H1 (cell line): Measurements from ENCODE around the gene RMRP. TPM values are rescaled to one million over a fixed set of nuclear protein-coding genes. Genes with fewer than 3 reads are reported as not detected.

Experiments
- CTCF ChIA-PET: fragments of 300-600 bp; sonication (Branson Sonifier 250); formaldehyde crosslinking; loops from one replicate; lab custom pipeline; 2021; ENCODE audit not compliant: partially characterized antibody; lab: Charles Lee
- POLR2A ChIA-PET: fragments of 300-600 bp; sonication (Branson Sonifier 250); formaldehyde crosslinking; loops from one replicate; lab custom pipeline; 2021; ENCODE audit warnings: inconsistent platforms; ENCODE audit not compliant: partially characterized antibody; lab: Charles Lee
- DNase-seq, 2 experiments: peaks; one replicate each; pipeline versions ENCODE4 v3.0.0 to v3.0.0-alpha.2; 2010 to 2022; ENCODE audit warnings: low spot score in 2 of 2, low read depth in 1 of 2, mixed read lengths in 1 of 2
- FAIRE-seq: peaks from 2 replicates; lab custom pipeline; 2011; peaks lifted over from hg19 to GRCh38; lab: Jason Lieb, UNC
- H2AFZ ChIP-seq: 2 replicates; pipeline ENCODE4 v1.8.1; 2012; ENCODE audit warnings: low read length, inconsistent platforms
- H2AK5ac ChIP-seq: 2 replicates; pipeline ENCODE4 v1.6.1; 2013; ENCODE audit warnings: low read depth, low read length
- H2BK120ac ChIP-seq: replicated peaks from 2 replicates; pipeline ENCODE3; 2013; ENCODE audit warnings: low read depth, low read length, inconsistent platforms
- H2BK12ac ChIP-seq: 2 replicates; pipeline ENCODE4 v1.6.1; 2013; ENCODE audit warnings: low read depth, low read length
- H2BK15ac ChIP-seq: 2 replicates; pipeline ENCODE4 v1.6.1; 2013; ENCODE audit warnings: low read length
- H2BK20ac ChIP-seq: 2 replicates; pipeline ENCODE4 v1.6.1; 2013; ENCODE audit warnings: low read length
- H2BK5ac ChIP-seq: 2 replicates; pipeline ENCODE4 v1.6.1; 2013; ENCODE audit warnings: low read depth, low read length
- H3K14ac ChIP-seq: 2 replicates; pipeline ENCODE4 v1.6.1; 2013; ENCODE audit warnings: inconsistent platforms; ENCODE audit not compliant: insufficient read length
- H3K18ac ChIP-seq: 2 replicates; pipeline ENCODE4 v1.6.1; 2013; ENCODE audit warnings: low read length; ENCODE audit errors: extremely low read depth
- H3K23ac ChIP-seq: 2 replicates; pipeline ENCODE4 v1.6.1; 2013; ENCODE audit warnings: inconsistent platforms; ENCODE audit not compliant: insufficient read length
- H3K23me2 ChIP-seq: 2 replicates; pipeline ENCODE4 v1.6.1; 2013; ENCODE audit warnings: low read depth, low read length
- H3K27ac ChIP-seq: 2 replicates; pipeline ENCODE4 v1.6.1; 2011; ENCODE audit warnings: low read depth, low read length, inconsistent platforms
- H3K27me3 ChIP-seq, 4 experiments: replicated peaks in 1 of 4; 1 replicate in 1 of 4; 2 replicates in 3 of 4; pipeline versions ENCODE4 v1.6.1 to v1.8.1; 2011 to 2013; ENCODE audit warnings: low read length in 3 of 4, mild to moderate bottlenecking in 3 of 4, inconsistent platforms in 2 of 4, mixed read lengths in 2 of 4, moderate library complexity in 1 of 4; ENCODE audit not compliant: control insufficient read depth in 3 of 4, insufficient read depth in 3 of 4; ENCODE audit errors: extremely low read depth in 1 of 4
- H3K36me3 ChIP-seq, 4 experiments: 2 replicates each; pipeline versions ENCODE4 v1.6.1 to v1.8.1; 2011 to 2013; ENCODE audit warnings: mild to moderate bottlenecking in 4 of 4, low read length in 3 of 4, moderate library complexity in 2 of 4, control low read depth in 1 of 4, inconsistent platforms in 1 of 4; ENCODE audit not compliant: insufficient read depth in 4 of 4, control insufficient read depth in 2 of 4
- H3K4ac ChIP-seq: replicated peaks from 2 replicates; pipeline ENCODE3; 2013; ENCODE audit warnings: low read length, low read depth, mixed read lengths, inconsistent platforms; ENCODE audit not compliant: insufficient read length
- H3K4me1 ChIP-seq, 4 experiments: replicated peaks in 1 of 4; 1 replicate in 1 of 4; 2 replicates in 3 of 4; pipeline versions ENCODE4 v1.6.1 to v1.8.1; 2011 to 2013; ENCODE audit warnings: low read length in 3 of 4, inconsistent platforms in 2 of 4, mixed read lengths in 1 of 4; ENCODE audit not compliant: insufficient read depth in 4 of 4, control insufficient read depth in 3 of 4
- H3K4me2 ChIP-seq, 2 experiments: 2 replicates each; pipeline versions ENCODE4 v1.6.1 to v1.8.1; 2011 to 2013; ENCODE audit warnings: low read depth in 2 of 2, low read length in 2 of 2, control low read depth in 1 of 2, inconsistent platforms in 1 of 2, mild to moderate bottlenecking in 1 of 2; ENCODE audit not compliant: insufficient read depth in 1 of 2
- H3K4me3 ChIP-seq, 4 experiments: fragments of 200-600, 300-600 bp in 1 of 4; sonication (generic), shearing (Covaris generic), sonication (Bioruptor Twin) in 1 of 4; 2 replicates each; pipeline versions ENCODE4 v1.5.1 to v1.8.1; 2011 to 2016; ENCODE audit warnings: low read length in 4 of 4, low read depth in 3 of 4, control low read depth in 2 of 4, inconsistent platforms in 2 of 4, mild to moderate bottlenecking in 2 of 4, mixed read lengths in 1 of 4, moderate library complexity in 1 of 4; ENCODE audit not compliant: insufficient read depth in 2 of 4; ENCODE audit errors: extremely low read depth in 1 of 4
- H3K56ac ChIP-seq: replicated peaks from 2 replicates; pipeline ENCODE3; 2013; ENCODE audit warnings: low read depth, mild to moderate bottlenecking, mixed read lengths, low read length, inconsistent platforms; ENCODE audit not compliant: insufficient read length
- H3K79me1 ChIP-seq: 2 replicates; pipeline ENCODE4 v1.6.1; 2013; ENCODE audit warnings: low read depth, low read length, control low read depth
- H3K79me2 ChIP-seq, 2 experiments: 2 replicates each; pipeline versions ENCODE4 v1.6.1 to v1.8.1; 2012 to 2013; ENCODE audit warnings: low read length in 2 of 2, mild to moderate bottlenecking in 2 of 2, inconsistent platforms in 1 of 2; ENCODE audit not compliant: insufficient read depth in 2 of 2, control insufficient read depth in 1 of 2
- H3K9ac ChIP-seq, 4 experiments: replicated peaks in 1 of 4; 1 replicate in 1 of 4; 2 replicates in 3 of 4; pipeline versions ENCODE4 v1.6.1 to v1.8.1; 2011 to 2013; ENCODE audit warnings: low read depth in 3 of 4, low read length in 3 of 4, control low read depth in 2 of 4, mild to moderate bottlenecking in 2 of 4, moderate library complexity in 2 of 4, inconsistent platforms in 1 of 4; ENCODE audit errors: extremely low read depth in 1 of 4
- H3K9me3 ChIP-seq, 2 experiments: 2 replicates each; pipeline versions ENCODE4 v1.6.1 to v1.8.1; 2012 to 2013; ENCODE audit warnings: mild to moderate bottlenecking in 2 of 2, moderate library complexity in 2 of 2, control low read depth in 1 of 2, inconsistent platforms in 1 of 2, low read depth in 1 of 2, low read length in 1 of 2, mixed read lengths in 1 of 2; ENCODE audit not compliant: insufficient read depth in 2 of 2
- H4K20me1 ChIP-seq, 2 experiments: replicated peaks in 1 of 2; 2 replicates each; pipeline versions ENCODE3 to v1.8.1; 2011 to 2013; ENCODE audit warnings: inconsistent platforms in 2 of 2, low read length in 2 of 2, mild to moderate bottlenecking in 1 of 2; ENCODE audit not compliant: insufficient read depth in 2 of 2, control insufficient read depth in 1 of 2
- H4K5ac ChIP-seq: 2 replicates; pipeline ENCODE4 v1.6.1; 2013; ENCODE audit warnings: low read length, low read depth, mixed read lengths, inconsistent platforms; ENCODE audit not compliant: insufficient read length
- H4K8ac ChIP-seq: 2 replicates; pipeline ENCODE4 v1.8.0; 2013; ENCODE audit warnings: mild to moderate bottlenecking, moderate library complexity, low read length, inconsistent platforms; ENCODE audit not compliant: insufficient read depth; ENCODE audit errors: extremely low read depth
- H4K91ac ChIP-seq: replicated peaks from 2 replicates; pipeline ENCODE3; 2013; ENCODE audit warnings: low read length, mixed read lengths, inconsistent platforms; ENCODE audit not compliant: insufficient read length
- ASH2L ChIP-seq: fragments of 200-600, 300-600 bp; sonication (generic); IDR thresholded peaks from one replicate; pipeline ENCODE4 v1.7.1; 2017; ENCODE audit warnings: low read length
- JUN ChIP-seq: IDR thresholded peaks from 2 replicates; pipeline ENCODE4 v1.6.1; 2011; ENCODE audit warnings: low read depth, mild to moderate bottlenecking, improper control_type of control experiment, low read length
- NANOG ChIP-seq: IDR thresholded peaks from 2 replicates; pipeline ENCODE4 v1.6.1; 2011; ENCODE audit warnings: low read length, low read depth, mild to moderate bottlenecking, inconsistent platforms; ENCODE audit not compliant: insufficient read depth, poor library complexity, severe bottlenecking
- POLR2A ChIP-seq, 2 experiments: IDR thresholded peaks; 1 replicate in 1 of 2; 2 replicates in 1 of 2; pipeline ENCODE4 v1.6.1; 2011; ENCODE audit warnings: low read depth in 2 of 2, low read length in 2 of 2, mild to moderate bottlenecking in 2 of 2; ENCODE audit errors: control extremely low read depth in 1 of 2
- SAP30 ChIP-seq: fragments of 300-600 bp; sonication (generic); IDR thresholded peaks from 2 replicates; pipeline ENCODE4 v1.7.1; 2012; ENCODE audit warnings: low read length, moderate library complexity, mild to moderate bottlenecking, inconsistent platforms; ENCODE audit not compliant: insufficient read depth, insufficient replicate concordance
- SIRT6 ChIP-seq: IDR thresholded peaks from one replicate; pipeline ENCODE4 v1.7.1; 2012; ENCODE audit warnings: low read length, inconsistent platforms
- SUZ12 ChIP-seq: fragments of 200-600 bp; sonication (generic); IDR thresholded peaks from 2 replicates; pipeline ENCODE4 v1.6.1; 2012; ENCODE audit warnings: mild to moderate bottlenecking, inconsistent platforms, low read length, moderate library complexity, mixed read lengths
- TBP ChIP-seq: IDR thresholded peaks from 2 replicates; pipeline ENCODE4 v1.6.1; 2011; ENCODE audit warnings: low read depth, low read length, improper control_type of control experiment
- WGBS, 2 experiments: shearing (Covaris generic) in 1 of 2; methylation state at CpG; one replicate each; pipeline versions ENCODE4 v1.1.6 to v1.1.7; 2013 to 2015; ENCODE audit warnings: low lambda C conversion rate in 2 of 2, mixed read lengths in 2 of 2, inconsistent platforms in 1 of 2, low coverage in 1 of 2, missing lambda C conversion rate in 1 of 2; ENCODE audit not compliant: insufficient replicate concordance in 2 of 2, insufficient coverage in 1 of 2, insufficient read length in 1 of 2; ENCODE audit errors: extremely low coverage in 1 of 2, missing lambda C conversion rate in 1 of 2; 5-methylcytosine and 5-hydroxymethylcytosine counted together
- polyA plus RNA-seq, 7 experiments: library from polyadenylated mRNA; depleted of rRNA in 3 of 7; stranded (reverse) in 5 of 7; unstranded in 2 of 7; fragments of >200 nt in 5 of 7; fragments of 200-250 nt in 2 of 7; gene quantifications; 1 replicate in 5 of 7; 2 replicates in 1 of 7; 4 replicates in 1 of 7; pipeline versions ENCODE4 v1.2.1 to v1.2.3, GENCODE V29; 2011 to 2013; ENCODE audit warnings: missing spikeins in 2 of 7, mixed read lengths in 2 of 7
- total RNA-seq: library from RNA; stranded (reverse); fragmentation: NEBNext Ultra II Directional; extraction: Animal tissue kit (Norgen Biotek cat#: 25700); gene quantifications from 2 replicates; pipeline ENCODE4 v1.2.1, GENCODE V29; 2021
- TF ChIP-seq, protein P1 (sequence below), 3 experiments: IDR thresholded peaks; 1 replicate in 2 of 3; 2 replicates in 1 of 3; pipeline versions ENCODE4 v1.5.1 to v1.6.1; 2011; ENCODE audit warnings: low read length in 3 of 3, mild to moderate bottlenecking in 3 of 3, inconsistent platforms in 2 of 3, low read depth in 1 of 3, moderate library complexity in 1 of 3; ENCODE audit not compliant: insufficient read depth in 1 of 3; ENCODE audit errors: control extremely low read depth in 1 of 3

RMRP gene
- total and polyA plus RNA-seq, 2 of the 8 experiments (the other 6 are each of a cell fraction or from before 2014, with no cell fraction given), result 169 to 14,987 TPM

DNA sequence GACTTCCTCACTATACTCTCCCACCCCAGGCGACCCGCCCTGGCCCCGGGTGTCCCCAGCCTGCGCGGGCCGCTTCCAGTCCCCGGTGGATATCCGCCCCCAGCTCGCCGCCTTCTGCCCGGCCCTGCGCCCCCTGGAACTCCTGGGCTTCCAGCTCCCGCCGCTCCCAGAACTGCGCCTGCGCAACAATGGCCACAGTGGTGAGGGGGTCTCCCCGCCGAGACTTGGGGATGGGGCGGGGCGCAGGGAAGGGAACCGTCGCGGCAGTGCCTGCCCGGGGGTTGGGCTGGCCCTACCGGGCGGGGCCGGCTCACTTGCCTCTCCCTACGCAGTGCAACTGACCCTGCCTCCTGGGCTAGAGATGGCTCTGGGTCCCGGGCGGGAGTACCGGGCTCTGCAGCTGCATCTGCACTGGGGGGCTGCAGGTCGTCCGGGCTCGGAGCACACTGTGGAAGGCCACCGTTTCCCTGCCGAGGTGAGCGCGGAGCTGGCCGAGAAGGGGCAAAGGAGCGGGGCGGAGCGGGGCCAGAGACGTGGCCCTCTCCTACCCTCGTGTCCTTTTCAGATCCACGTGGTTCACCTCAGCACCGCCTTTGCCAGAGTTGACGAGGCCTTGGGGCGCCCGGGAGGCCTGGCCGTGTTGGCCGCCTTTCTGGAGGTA lies 18.0 kb upstream of the RMRP start:
- Histone ChIP-seq H3K4me3 (peak overlapping the region; percentile 55 to 69 (median 60)), H3K79me1 (no peaks in the 10 kb centered on the region), H2BK12ac (peak overlapping the region; percentile 75), H3K9me3 (no peaks in the 10 kb centered on the region), H2BK20ac (no peak overlapping the region), H3K23ac (no peak overlapping the region), H3K4me2 (peak overlapping the region; percentile 88 to 91), H3K4ac (no peak overlapping the region), H3K4me1 (peaks cover 0 to 15% (median 3%) of the 10 kb centered on the region in 4 experiments; a peak in 5 of 7 replicates), H4K20me1 (no peaks in the 10 kb centered on the region), H3K79me2 (no peaks in the 10 kb centered on the region), H2BK15ac (0 out of 2 replicates have a peak overlapping the region, but pooled peaks have one; percentile 6), H3K23me2 (peaks cover 2% of the 10 kb centered on the region; the same call in 1 of the 2 replicates), H3K27me3 (peaks cover 0 to 3% (median 3%) of the 10 kb centered on the region in 4 experiments; a peak in 4 of 7 replicates), H4K8ac (peak overlapping the region; percentile 74), H3K27ac (no peak overlapping the region), H2BK120ac (no peak overlapping the region), H4K5ac (peak overlapping the region; percentile 46), H3K36me3 (no peaks in the 10 kb centered on the region), H4K91ac (peak overlapping the region; percentile 31), H2BK5ac (0 out of 2 replicates have a peak overlapping the region, but pooled peaks have one; percentile 15), H3K56ac (no peak overlapping the region), H3K18ac (peak overlapping the region; percentile 91), H2AK5ac (no peak overlapping the region), H2AFZ (peak overlapping the region; percentile 82; the same call in 1 of the 2 replicates), H3K14ac (no peak overlapping the region), H3K9ac (peak overlapping the region in 3 of 4 experiments; percentile 48 to 65 (median 54); a peak in 6 of 7 replicates)
- FAIRE-seq (no peak), DNase-seq (peak in 1 of 2 experiments; percentile 98)
- ChIA-PET POLR2A (interaction anchor here (0.6 to 7.6 kb wide), 13 partner anchors 8 to 64 kb away, joined by 3 to 63 read pairs (median 6); partner anchors contain the start of genes ARHGEF39, CCDC107, CREB3 and RMRP), CTCF (interaction anchor here (0.7 to 6.3 kb wide), 13 partner anchors 8 to 72 kb away, joined by 3 to 77 read pairs (median 5); partner anchors contain the start of genes ARHGEF39, CCDC107 and RMRP)
- WGBS, 2 experiments, result 9% methylated on average over 28 of the region's 51 CpGs; no CpG with 5 or more reads in 1 of the 2 experiments
- TF ChIP-seq SUZ12 (no peak), TBP (peak; percentile 73), ASH2L (peak; percentile 67), NANOG (no peak), POLR2A (IDR thresholded peaks at IDR 0.05; ENCODE audit: control extremely low read depth in 1 of 2, low read depth in 2 of 2, low read length in 2 of 2) (peak; percentile 43 to 55; a peak in 2 of 3 replicates), JUN (no peak), SAP30 (no peak), SIRT6 (no peak)
- TF ChIP-seq, protein P1, sequence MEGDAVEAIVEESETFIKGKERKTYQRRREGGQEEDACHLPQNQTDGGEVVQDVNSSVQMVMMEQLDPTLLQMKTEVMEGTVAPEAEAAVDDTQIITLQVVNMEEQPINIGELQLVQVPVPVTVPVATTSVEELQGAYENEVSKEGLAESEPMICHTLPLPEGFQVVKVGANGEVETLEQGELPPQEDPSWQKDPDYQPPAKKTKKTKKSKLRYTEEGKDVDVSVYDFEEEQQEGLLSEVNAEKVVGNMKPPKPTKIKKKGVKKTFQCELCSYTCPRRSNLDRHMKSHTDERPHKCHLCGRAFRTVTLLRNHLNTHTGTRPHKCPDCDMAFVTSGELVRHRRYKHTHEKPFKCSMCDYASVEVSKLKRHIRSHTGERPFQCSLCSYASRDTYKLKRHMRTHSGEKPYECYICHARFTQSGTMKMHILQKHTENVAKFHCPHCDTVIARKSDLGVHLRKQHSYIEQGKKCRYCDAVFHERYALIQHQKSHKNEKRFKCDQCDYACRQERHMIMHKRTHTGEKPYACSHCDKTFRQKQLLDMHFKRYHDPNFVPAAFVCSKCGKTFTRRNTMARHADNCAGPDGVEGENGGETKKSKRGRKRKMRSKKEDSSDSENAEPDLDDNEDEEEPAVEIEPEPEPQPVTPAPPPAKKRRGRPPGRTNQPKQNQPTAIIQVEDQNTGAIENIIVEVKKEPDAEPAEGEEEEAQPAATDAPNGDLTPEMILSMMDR (IDR thresholded peaks at IDR 0.05; ENCODE audit: control extremely low read depth in 1 of 3, insufficient read depth in 1 of 3, low read depth in 1 of 3, low read length in 3 of 3), result no peak
